ENCODE results near the gene EPB41L4A. TPM values are rescaled to one million over a fixed set of nuclear protein-coding genes. Genes with fewer than 3 reads are reported as not detected.

Gene EPB41L4A
- total and polyA plus RNA-seq, 2 experiments from 2014 or later = 0.11 to 0.76 TPM

DNA sequence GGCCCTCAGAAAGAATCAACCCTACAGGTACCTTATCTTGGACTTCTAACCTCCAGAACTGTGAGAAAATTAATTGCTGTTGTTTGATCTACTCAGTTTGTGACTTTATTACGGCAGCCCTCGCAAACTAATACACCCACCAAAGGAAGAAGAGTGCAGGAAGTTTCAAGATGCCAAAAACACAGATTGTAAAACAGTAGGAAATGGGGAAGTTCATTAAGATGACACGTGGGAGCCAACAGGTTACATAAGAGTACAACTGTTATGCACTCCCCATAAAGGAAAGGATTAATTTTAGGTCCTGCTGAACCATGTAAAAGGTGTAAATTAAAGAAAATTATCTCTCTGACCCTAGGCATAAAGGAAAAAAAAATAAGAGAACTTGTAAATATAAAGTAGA is 294.3 kb downstream of the EPB41L4A start:
- no peak overlapping the region for H3K27ac ChIP-seq
- no peaks in the 10 kb centered on the region for H3K79me2 ChIP-seq (ENCODE audit: insufficient read depth)
- no peak overlapping the region for H3K4me2 ChIP-seq (ENCODE audit: unreplicated experiment)
- 69 to 73% methylated on average over 3 of the region's 3 CpGs for WGBS, 2 experiments (ENCODE audit: low coverage in 1 of 2, low lambda C conversion rate in 2 of 2, missing lambda C conversion rate in 2 of 2)
- no peak for TF ChIP-seq EZH2 (IDR thresholded peaks at IDR 0.05; ENCODE audit: insufficient read depth, poor library complexity, severe bottlenecking)
- TF ChIP-seq EZH2phosphoT487 (IDR thresholded peaks at IDR 0.05; ENCODE audit: insufficient read depth, low read depth) = no peak
- no peaks in the 10 kb centered on the region for H3F3A ChIP-seq (ENCODE audit: insufficient read depth)
- no peaks in the 10 kb centered on the region for H3K27me3 ChIP-seq (replicated peaks; ENCODE audit: insufficient read depth)
- in situ Hi-C loops (cut with MboI) = no loop called here
- no peaks in the 10 kb centered on the region for H4K20me1 ChIP-seq (ENCODE audit: insufficient read depth)
- H3K9ac ChIP-seq = no peak overlapping the region
- no peak for DNase-seq
- no peaks in the 10 kb centered on the region for H3K9me3 ChIP-seq (ENCODE audit: low read depth)
- H3K4me3 ChIP-seq = no peak overlapping the region
- H3K4me1 ChIP-seq (ENCODE audit: insufficient read depth) = peaks cover 9% of the 10 kb centered on the region; the same call in 1 of the 2 replicates
- H3K36me3 ChIP-seq (ENCODE audit: low read depth) = no peaks in the 10 kb centered on the region
- no peak overlapping the region for H2AFZ ChIP-seq
- no peaks in the 10 kb centered on the region for H3K9me2 ChIP-seq (ENCODE audit: insufficient read depth)

DNA sequence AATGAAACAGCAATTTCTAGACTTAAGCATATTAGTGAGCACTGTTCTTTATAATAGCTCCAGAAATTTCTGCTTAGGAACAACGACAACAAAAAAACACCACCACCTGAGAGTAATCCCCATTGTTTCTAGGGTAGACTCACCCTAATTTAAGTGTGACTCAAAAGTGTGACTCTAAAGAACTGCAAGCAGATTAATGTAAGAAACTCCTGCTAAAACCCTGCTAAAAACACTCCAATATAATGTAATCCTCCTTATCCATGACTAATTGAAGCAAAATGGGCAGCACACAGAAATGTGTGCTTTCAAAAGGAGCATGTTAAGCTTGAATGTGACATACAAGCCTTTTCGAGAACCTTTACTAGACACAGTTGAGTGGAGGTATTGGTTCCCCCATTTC is 296.0 kb downstream of the EPB41L4A start:
- Histone ChIP-seq H3K9me2 (ENCODE audit: insufficient read depth) (no peaks in the 10 kb centered on the region), H3K36me3 (ENCODE audit: low read depth) (no peaks in the 10 kb centered on the region), H3K79me2 (ENCODE audit: insufficient read depth) (no peaks in the 10 kb centered on the region), H3K4me2 (ENCODE audit: unreplicated experiment) (no peak overlapping the region), H3K27ac (no peak overlapping the region), H3K9me3 (ENCODE audit: low read depth) (no peaks in the 10 kb centered on the region), H2AFZ (no peak overlapping the region), H4K20me1 (ENCODE audit: insufficient read depth) (no peaks in the 10 kb centered on the region), H3K9ac (no peak overlapping the region), H3K27me3 (replicated peaks; ENCODE audit: insufficient read depth) (no peaks in the 10 kb centered on the region), H3F3A (ENCODE audit: insufficient read depth) (no peaks in the 10 kb centered on the region), H3K4me1 (ENCODE audit: insufficient read depth) (peaks cover 9% of the 10 kb centered on the region; the same call in 1 of the 2 replicates), H3K4me3 (no peak overlapping the region)
- no peak for TF ChIP-seq EZH2phosphoT487 (IDR thresholded peaks at IDR 0.05; ENCODE audit: insufficient read depth, low read depth)
- in situ Hi-C loops (cut with MboI) = no loop called here
- no peak for DNase-seq
- WGBS, 2 experiments (ENCODE audit: low coverage in 1 of 2, low lambda C conversion rate in 2 of 2, missing lambda C conversion rate in 2 of 2) = 92 to 98% methylated on average over 2 of the region's 2 CpGs

DNA sequence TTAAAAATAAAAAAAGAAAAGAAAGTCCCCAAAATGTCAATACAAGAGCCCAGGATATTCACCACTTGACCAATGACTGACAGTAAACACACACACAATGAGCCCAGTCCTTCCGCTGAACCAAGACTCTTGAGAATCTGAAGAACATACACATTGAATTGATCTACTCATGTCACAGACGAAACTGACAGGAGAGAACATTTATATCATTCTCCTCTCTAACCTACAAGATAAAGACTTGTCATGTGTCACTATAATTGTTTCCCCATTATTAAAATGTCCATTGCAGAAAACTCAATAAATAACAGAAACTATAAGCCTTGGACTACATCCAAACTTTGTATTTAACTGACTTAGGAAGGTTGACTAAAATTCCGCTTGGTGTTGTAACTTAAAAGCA is 296.7 kb downstream of the EPB41L4A start:
- H3F3A ChIP-seq (ENCODE audit: insufficient read depth) = no peaks in the 10 kb centered on the region
- peaks cover 9% of the 10 kb centered on the region; the same call in 1 of the 2 replicates for H3K4me1 ChIP-seq (ENCODE audit: insufficient read depth)
- no peak overlapping the region for H3K4me2 ChIP-seq (ENCODE audit: unreplicated experiment)
- no peaks in the 10 kb centered on the region for H3K27me3 ChIP-seq (replicated peaks; ENCODE audit: insufficient read depth)
- WGBS, 2 experiments (ENCODE audit: low coverage in 1 of 2, low lambda C conversion rate in 2 of 2, missing lambda C conversion rate in 2 of 2) = 95 to 99% methylated on average over 3 of the region's 3 CpGs
- no peaks in the 10 kb centered on the region for H3K36me3 ChIP-seq (ENCODE audit: low read depth)
- H4K20me1 ChIP-seq (ENCODE audit: insufficient read depth) = no peaks in the 10 kb centered on the region
- H3K27ac ChIP-seq = no peak overlapping the region
- H3K4me3 ChIP-seq = no peak overlapping the region
- H2AFZ ChIP-seq = no peak overlapping the region
- H3K9me2 ChIP-seq (ENCODE audit: insufficient read depth) = no peaks in the 10 kb centered on the region
- H3K79me2 ChIP-seq (ENCODE audit: insufficient read depth) = no peaks in the 10 kb centered on the region
- DNase-seq = no peak
- H3K9ac ChIP-seq = no peak overlapping the region
- TF ChIP-seq EZH2phosphoT487 (IDR thresholded peaks at IDR 0.05; ENCODE audit: insufficient read depth, low read depth) = no peak
- no peak for TF ChIP-seq EZH2 (IDR thresholded peaks at IDR 0.05; ENCODE audit: insufficient read depth, poor library complexity, severe bottlenecking)
- no peaks in the 10 kb centered on the region for H3K9me3 ChIP-seq (ENCODE audit: low read depth)
- in situ Hi-C loops (cut with MboI) = no loop called here

DNA sequence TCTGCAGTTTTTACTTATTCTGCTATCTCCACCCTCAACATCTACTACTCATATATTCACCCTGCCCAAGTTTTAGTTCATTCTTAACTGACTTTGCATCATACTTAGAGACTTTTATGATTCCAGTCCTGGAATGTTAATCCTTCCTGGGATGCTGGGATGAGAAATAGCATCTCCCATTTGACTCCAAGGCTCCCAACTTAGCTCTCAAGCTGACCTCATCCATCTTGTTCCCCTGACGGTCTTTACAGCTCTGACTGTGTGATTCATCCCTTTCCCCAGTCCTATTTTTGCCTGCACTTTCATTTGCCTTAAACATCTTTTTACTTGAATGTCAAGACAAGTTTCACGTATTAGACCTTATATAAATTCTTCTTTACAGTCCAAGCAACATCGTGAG is 297.8 kb downstream of the EPB41L4A start:
- H4K20me1 ChIP-seq (ENCODE audit: insufficient read depth) = no peaks in the 10 kb centered on the region
- no peak for TF ChIP-seq EZH2 (IDR thresholded peaks at IDR 0.05; ENCODE audit: insufficient read depth, poor library complexity, severe bottlenecking)
- TF ChIP-seq EZH2phosphoT487 (IDR thresholded peaks at IDR 0.05; ENCODE audit: insufficient read depth, low read depth) = no peak
- no peak overlapping the region for H2AFZ ChIP-seq
- no peaks in the 10 kb centered on the region for H3K79me2 ChIP-seq (ENCODE audit: insufficient read depth)
- no peaks in the 10 kb centered on the region for H3K27me3 ChIP-seq (replicated peaks; ENCODE audit: insufficient read depth)
- in situ Hi-C loops (cut with MboI) = no loop called here
- no peak overlapping the region for H3K4me2 ChIP-seq (ENCODE audit: unreplicated experiment)
- no peak overlapping the region for H3K4me3 ChIP-seq
- no peaks in the 10 kb centered on the region for H3K9me2 ChIP-seq (ENCODE audit: insufficient read depth)
- H3K9me3 ChIP-seq (ENCODE audit: low read depth) = no peaks in the 10 kb centered on the region
- peaks cover 6% of the 10 kb centered on the region; the same call in 1 of the 2 replicates for H3K4me1 ChIP-seq (ENCODE audit: insufficient read depth)
- no peak for DNase-seq
- H3F3A ChIP-seq (ENCODE audit: insufficient read depth) = no peaks in the 10 kb centered on the region
- WGBS, 2 experiments (ENCODE audit: low coverage in 1 of 2, low lambda C conversion rate in 2 of 2, missing lambda C conversion rate in 2 of 2) = 70 to 74% methylated on average over 3 of the region's 3 CpGs
- H3K27ac ChIP-seq = no peak overlapping the region
- H3K9ac ChIP-seq = no peak overlapping the region
- no peaks in the 10 kb centered on the region for H3K36me3 ChIP-seq (ENCODE audit: low read depth)

DNA sequence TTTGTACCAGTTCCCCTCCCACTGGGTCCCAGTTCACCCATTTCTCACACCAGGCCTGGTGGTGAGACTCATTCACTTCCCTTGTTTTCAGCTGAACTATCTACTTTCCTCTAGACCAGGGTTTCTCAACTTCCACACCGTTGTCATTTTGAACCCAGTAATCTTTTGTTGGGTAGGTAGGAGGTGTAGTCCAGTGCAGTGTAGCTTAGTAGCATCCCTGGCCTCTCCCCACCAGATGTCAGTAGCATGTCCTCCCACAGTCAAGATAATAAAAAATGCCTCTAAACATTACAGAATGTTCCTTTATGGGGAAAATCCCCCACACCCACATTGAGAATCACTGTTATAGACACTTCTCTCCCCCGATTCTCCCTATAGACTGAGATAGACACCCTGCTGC is 299.1 kb downstream of the EPB41L4A start:
- in situ Hi-C loops (cut with MboI) = no loop called here

More for the DNA sequence above, 299.1 kb downstream of the EPB41L4A start:
- 69 to 73% methylated on average over 2 of the region's 2 CpGs for WGBS, 2 experiments (ENCODE audit: low coverage in 1 of 2, low lambda C conversion rate in 2 of 2, missing lambda C conversion rate in 2 of 2)
- H3K27ac ChIP-seq = no peak overlapping the region
- DNase-seq = no peak
- H2AFZ ChIP-seq = no peak overlapping the region
- no peaks in the 10 kb centered on the region for H3K36me3 ChIP-seq (ENCODE audit: low read depth)
- no peaks in the 10 kb centered on the region for H3K9me3 ChIP-seq (ENCODE audit: low read depth)
- no peak for TF ChIP-seq EZH2phosphoT487 (IDR thresholded peaks at IDR 0.05; ENCODE audit: insufficient read depth, low read depth)
- no peak for TF ChIP-seq EZH2 (IDR thresholded peaks at IDR 0.05; ENCODE audit: insufficient read depth, poor library complexity, severe bottlenecking)
- no peaks in the 10 kb centered on the region for H3K27me3 ChIP-seq (replicated peaks; ENCODE audit: insufficient read depth)
- no peaks in the 10 kb centered on the region for H3K79me2 ChIP-seq (ENCODE audit: insufficient read depth)
- no peaks in the 10 kb centered on the region for H3K4me1 ChIP-seq (ENCODE audit: insufficient read depth)
- H4K20me1 ChIP-seq (ENCODE audit: insufficient read depth) = no peaks in the 10 kb centered on the region
- no peak overlapping the region for H3K4me3 ChIP-seq
- H3K4me2 ChIP-seq (ENCODE audit: unreplicated experiment) = no peak overlapping the region
- no peaks in the 10 kb centered on the region for H3K9me2 ChIP-seq (ENCODE audit: insufficient read depth)
- H3F3A ChIP-seq (ENCODE audit: insufficient read depth) = no peaks in the 10 kb centered on the region
- H3K9ac ChIP-seq = no peak overlapping the region

Data from GM23248 (cell line).